WTC11 (cell line): ENCODE data around the gene TRAPPC11. TPM values are rescaled to one million over a fixed set of nuclear protein-coding genes. Genes with fewer than 3 reads are reported as not detected.

ENCODE experiments used
- ATAC-seq: fragments of 200-7000 bp; cut with Tn5 transposase; 2 replicates; pipeline ENCODE4 v1.10.0; 2021; ENCODE audit warnings: mild to moderate bottlenecking, moderate library complexity
- CTCF ChIA-PET: fragments of 300-600 bp; sonication (Branson Sonifier 250); formaldehyde crosslinking; loops from one replicate; lab custom pipeline; 2021; ENCODE audit warnings: antibody characterized with exemption; lab: Charles Lee
- POLR2A ChIA-PET: fragments of 350-600 bp; sonication (Branson Sonifier 250); formaldehyde crosslinking; loops from one replicate; lab custom pipeline; 2021; ENCODE audit warnings: antibody characterized with exemption; lab: Charles Lee
- DNase-seq: peaks from one replicate; pipeline ENCODE4 v3.0.0; 2021; ENCODE audit warnings: low spot score
- H3K27ac Mint-ChIP-seq: 2 replicates; pipeline ENCODE4 v1.8.0; 2021; ENCODE audit warnings: mixed read lengths
- H3K27me3 Mint-ChIP-seq: 2 replicates; pipeline ENCODE4 v1.8.0; 2021; ENCODE audit warnings: low read depth, mild to moderate bottlenecking, moderate library complexity, mixed read lengths
- H3K36me3 Mint-ChIP-seq: 2 replicates; pipeline ENCODE4 v1.8.0; 2021; ENCODE audit warnings: mixed read lengths
- H3K4me1 Mint-ChIP-seq: 2 replicates; pipeline ENCODE4 v1.8.0; 2022; ENCODE audit warnings: mixed read lengths
- H3K4me3 Mint-ChIP-seq: 2 replicates; pipeline ENCODE4 v1.8.0; 2021; ENCODE audit warnings: mild to moderate bottlenecking, moderate library complexity, mixed read lengths
- H3K9me3 Mint-ChIP-seq: 2 replicates; pipeline ENCODE4 v1.8.0; 2021; ENCODE audit warnings: mixed read lengths
- ATF3 ChIP-seq: sonication (generic); formaldehyde crosslinking; conservative IDR thresholded peaks from 2 replicates; pipeline ENCODE4 v1.8.1; 2022; ENCODE audit warnings: mild to moderate bottlenecking, missing genetic modification reagents
- CBFB ChIP-seq: sonication (generic); formaldehyde crosslinking; IDR thresholded peaks from 2 replicates; pipeline ENCODE4 v1.8.1; 2022; ENCODE audit warnings: mild to moderate bottlenecking, low read depth, missing genetic modification reagents
- CREB1 ChIP-seq: sonication (generic); formaldehyde crosslinking; IDR thresholded peaks from 2 replicates; pipeline ENCODE4 v1.8.0; 2023; ENCODE audit warnings: mild to moderate bottlenecking, missing genetic modification reagents
- CREM ChIP-seq: sonication (generic); formaldehyde crosslinking; IDR thresholded peaks from 2 replicates; pipeline ENCODE4 v1.8.1; 2022; ENCODE audit warnings: mild to moderate bottlenecking, missing genetic modification reagents, moderate library complexity
- ETV6 ChIP-seq: sonication (generic); formaldehyde crosslinking; IDR thresholded peaks from 2 replicates; pipeline ENCODE4 v1.8.1; 2022; ENCODE audit warnings: mild to moderate bottlenecking, missing genetic modification reagents
- FOXJ3 ChIP-seq: sonication (generic); formaldehyde crosslinking; IDR thresholded peaks from 2 replicates; pipeline ENCODE4 v1.9.0; 2021; ENCODE audit warnings: missing genetic modification reagents, mild to moderate bottlenecking, borderline replicate concordance
- MLX ChIP-seq: sonication (generic); formaldehyde crosslinking; IDR thresholded peaks from 2 replicates; pipeline ENCODE4 v1.8.1; 2023; ENCODE audit warnings: mild to moderate bottlenecking, missing genetic modification reagents, moderate library complexity
- NR3C1 ChIP-seq: sonication (generic); formaldehyde crosslinking; conservative IDR thresholded peaks from 2 replicates; pipeline ENCODE4 v1.8.1; 2023; ENCODE audit warnings: low read depth, mild to moderate bottlenecking, missing genetic modification reagents
- RELA ChIP-seq: sonication (generic); formaldehyde crosslinking; IDR thresholded peaks from 2 replicates; pipeline ENCODE4 v1.8.1; 2022; ENCODE audit warnings: missing genetic modification reagents, mild to moderate bottlenecking, borderline replicate concordance
- USF2 ChIP-seq: sonication (generic); formaldehyde crosslinking; IDR thresholded peaks from 2 replicates; pipeline ENCODE4 v1.8.1; 2023; ENCODE audit warnings: mild to moderate bottlenecking, missing genetic modification reagents, moderate library complexity
- ZBTB43 ChIP-seq: sonication (generic); formaldehyde crosslinking; IDR thresholded peaks from 2 replicates; pipeline ENCODE4 v1.8.1; 2023; ENCODE audit warnings: mild to moderate bottlenecking, missing genetic modification reagents
- ZNF532 ChIP-seq: fragments of 250-450 bp; sonication (Bioruptor Pico); IDR thresholded peaks from 2 replicates; pipeline ENCODE4 v1.9.0; 2021; ENCODE audit warnings: mild to moderate bottlenecking, borderline replicate concordance
- ZSCAN18 ChIP-seq: fragments of 250-450 bp; sonication (Bioruptor Pico); IDR thresholded peaks from 2 replicates; pipeline ENCODE4 v2.1.2; 2022; ENCODE audit warnings: mild to moderate bottlenecking, moderate library complexity
- total RNA-seq: library from RNA; stranded (reverse); gene quantifications from 3 replicates; pipeline ENCODE4 v1.2.3, GENCODE V29; 2021

Gene TRAPPC11
- total RNA-seq, 1 experiment from 2014 or later = 33.6 TPM

- TF ChIP-seq USF2 (CRISPR knock-in tag) = peak; percentile 47
- TF ChIP-seq MLX (CRISPR knock-in tag) = no peak
- TF ChIP-seq ZBTB43 (CRISPR knock-in tag) = no peak
- TF ChIP-seq CBFB (CRISPR knock-in tag) = peak; percentile 87; the same call in 1 of the 2 replicates
- TF ChIP-seq ZNF532 = no peak
- no peak for TF ChIP-seq ZSCAN18 (CRISPR knock-in tag)
These were observed 598 bp upstream of the TRAPPC11 start (continued) for GRCh38 chr4:183658362-183659028.

- no peaks in the 10 kb centered on the region for H3K27me3 Mint-ChIP-seq
- no peak for TF ChIP-seq ETV6 (CRISPR knock-in tag)
- TF ChIP-seq NR3C1 (CRISPR knock-in tag) = no peak
- no peak for TF ChIP-seq FOXJ3 (CRISPR knock-in tag)
- TF ChIP-seq CREB1 (CRISPR knock-in tag) = no peak
- H3K9me3 Mint-ChIP-seq = no peaks in the 10 kb centered on the region
- peak overlapping the region; percentile 86 for H3K4me3 Mint-ChIP-seq
- ChIA-PET CTCF (interaction anchor here (0.6 kb wide), 1 partner anchor 23 kb away, joined by 3 read pairs; no protein-coding TSS in a partner anchor), POLR2A (no interaction called here)
- peaks cover 19% of the 10 kb centered on the region for H3K4me1 Mint-ChIP-seq
- ATAC-seq (no peak), DNase-seq (no peak)
- H3K36me3 Mint-ChIP-seq = peaks cover 8% of the 10 kb centered on the region; the same call in 1 of the 2 replicates
- H3K27ac Mint-ChIP-seq = peak overlapping the region; percentile 91
These were observed 764 bp downstream of the TRAPPC11 start for GRCh38 chr4:183659872-183660242.

GRCh38 chr4:183666088-183666487 is 7.0 kb downstream of the TRAPPC11 start:
- Mint-ChIP-seq H3K27ac (no peak overlapping the region), H3K36me3 (peaks cover 37% of the 10 kb centered on the region), H3K27me3 (no peaks in the 10 kb centered on the region), H3K9me3 (no peaks in the 10 kb centered on the region), H3K4me1 (no peaks in the 10 kb centered on the region), H3K4me3 (no peak overlapping the region)
- TF ChIP-seq ATF3 (CRISPR knock-in tag) (no peak), RELA (CRISPR knock-in tag) (no peak), CREB1 (CRISPR knock-in tag) (no peak), CREM (CRISPR knock-in tag) (no peak)
- no peak for DNase-seq
- no peak for ATAC-seq
- POLR2A ChIA-PET = no interaction called here
- CTCF ChIA-PET = interaction anchor here (0.6 kb wide), 1 partner anchor 96 kb away, joined by 3 read pairs; no protein-coding TSS in a partner anchor
